SW 1271 (cell line): ENCODE data around the gene LRRK1.

Source experiments
- DNase-seq, 2 experiments: peaks; one replicate each; lab custom pipeline; 2025; lab: John Stamatoyannopoulos, UW

LRRK1 gene

GRCh38 chr15:101044625-101045235 is 125.6 kb downstream of the LRRK1 start:
- no peak for DNase-seq

- no peak for DNase-seq
These were observed 126.1 kb downstream of the LRRK1 start for GRCh38 chr15:101045236-101045646.

- no peak for DNase-seq
These were observed 126.9 kb downstream of the LRRK1 start for GRCh38 chr15:101045835-101046691.

- no peak for DNase-seq
These were observed 127.7 kb downstream of the LRRK1 start for GRCh38 chr15:101046826-101047225.

- no peak for DNase-seq
These were observed 128.2 kb downstream of the LRRK1 start for GRCh38 chr15:101047301-101047781.

GRCh38 chr15:101048176-101048575 is 129.0 kb downstream of the LRRK1 start:
- no peak for DNase-seq

GRCh38 chr15:101048581-101049030 is 129.4 kb downstream of the LRRK1 start:
- no peak for DNase-seq

GRCh38 chr15:101049282-101049681 is 130.1 kb downstream of the LRRK1 start:
- DNase-seq: no peak

- no peak for DNase-seq
These were observed 130.9 kb downstream of the LRRK1 start for GRCh38 chr15:101049856-101050622.

GRCh38 chr15:101050623-101051290 is 131.6 kb downstream of the LRRK1 start:
- no peak for DNase-seq

- no peak for DNase-seq
These were observed 132.3 kb downstream of the LRRK1 start for GRCh38 chr15:101051291-101052030.

GRCh38 chr15:101052031-101052620 is 133.0 kb downstream of the LRRK1 start:
- no peak for DNase-seq

GRCh38 chr15:101052681-101053121 is 133.5 kb downstream of the LRRK1 start:
- DNase-seq: no peak

- DNase-seq: no peak
These were observed 134.1 kb downstream of the LRRK1 start for GRCh38 chr15:101053261-101053660.

- DNase-seq: no peak
These were observed 135.0 kb downstream of the LRRK1 start for GRCh38 chr15:101054116-101054515.

- no peak for DNase-seq
These were observed 135.8 kb downstream of the LRRK1 start for GRCh38 chr15:101054991-101055390.

GRCh38 chr15:101055411-101055810 is 136.3 kb downstream of the LRRK1 start:
- DNase-seq: no peak

- DNase-seq: no peak
These were observed 137.5 kb downstream of the LRRK1 start for GRCh38 chr15:101056366-101057334.

GRCh38 chr15:101057841-101058407 is 138.8 kb downstream of the LRRK1 start:
- DNase-seq: no peak
